ENCODE data around the gene SDC1. TPM values are rescaled to one million over a fixed set of nuclear protein-coding genes. Genes with fewer than 3 reads are reported as not detected.
A peak's percentile ranks its signal among the peaks of the same experiment; 100 is the strongest.

The SDC1 gene
- total RNA-seq, 3 donors from 2014 or later, result 65.3 to 170 (median 162) TPM

DNA sequence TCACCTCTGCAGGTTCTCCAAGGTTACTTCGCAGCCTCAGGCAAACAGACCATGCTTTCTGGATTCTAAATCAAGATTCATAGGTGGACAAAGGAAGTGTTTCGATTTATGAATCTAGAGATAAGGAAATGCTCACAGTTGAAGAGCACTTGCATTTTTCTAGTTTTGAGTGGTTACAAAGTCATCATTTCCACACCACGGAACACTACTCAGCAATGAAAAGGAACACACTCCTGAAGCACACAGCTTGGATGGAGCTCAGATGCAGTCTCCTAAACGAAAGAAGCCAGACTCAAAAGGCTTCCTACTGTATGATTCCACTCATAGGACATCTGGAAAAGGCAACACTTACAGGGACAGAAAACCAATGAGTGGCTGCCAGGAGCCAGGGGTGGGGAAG, 31.7 kb downstream of the SDC1 start:
- Histone ChIP-seq H3K4me1 (ENCODE audit: low read depth) (peaks cover 20% of the 10 kb centered on the region), H3K4me3 (no peak overlapping the region), H3K9me3 (no peaks in the 10 kb centered on the region), H3K36me3 (ENCODE audit: low read depth) (no peaks in the 10 kb centered on the region)
- DNase-seq (no peak), ATAC-seq (no peak)
- intact Hi-C loops (cut with DNase I, micrococcal nuclease), result no loop called here
- TF ChIP-seq, protein P1, sequence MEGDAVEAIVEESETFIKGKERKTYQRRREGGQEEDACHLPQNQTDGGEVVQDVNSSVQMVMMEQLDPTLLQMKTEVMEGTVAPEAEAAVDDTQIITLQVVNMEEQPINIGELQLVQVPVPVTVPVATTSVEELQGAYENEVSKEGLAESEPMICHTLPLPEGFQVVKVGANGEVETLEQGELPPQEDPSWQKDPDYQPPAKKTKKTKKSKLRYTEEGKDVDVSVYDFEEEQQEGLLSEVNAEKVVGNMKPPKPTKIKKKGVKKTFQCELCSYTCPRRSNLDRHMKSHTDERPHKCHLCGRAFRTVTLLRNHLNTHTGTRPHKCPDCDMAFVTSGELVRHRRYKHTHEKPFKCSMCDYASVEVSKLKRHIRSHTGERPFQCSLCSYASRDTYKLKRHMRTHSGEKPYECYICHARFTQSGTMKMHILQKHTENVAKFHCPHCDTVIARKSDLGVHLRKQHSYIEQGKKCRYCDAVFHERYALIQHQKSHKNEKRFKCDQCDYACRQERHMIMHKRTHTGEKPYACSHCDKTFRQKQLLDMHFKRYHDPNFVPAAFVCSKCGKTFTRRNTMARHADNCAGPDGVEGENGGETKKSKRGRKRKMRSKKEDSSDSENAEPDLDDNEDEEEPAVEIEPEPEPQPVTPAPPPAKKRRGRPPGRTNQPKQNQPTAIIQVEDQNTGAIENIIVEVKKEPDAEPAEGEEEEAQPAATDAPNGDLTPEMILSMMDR (IDR thresholded peaks at IDR 0.05), result no peak

DNA sequence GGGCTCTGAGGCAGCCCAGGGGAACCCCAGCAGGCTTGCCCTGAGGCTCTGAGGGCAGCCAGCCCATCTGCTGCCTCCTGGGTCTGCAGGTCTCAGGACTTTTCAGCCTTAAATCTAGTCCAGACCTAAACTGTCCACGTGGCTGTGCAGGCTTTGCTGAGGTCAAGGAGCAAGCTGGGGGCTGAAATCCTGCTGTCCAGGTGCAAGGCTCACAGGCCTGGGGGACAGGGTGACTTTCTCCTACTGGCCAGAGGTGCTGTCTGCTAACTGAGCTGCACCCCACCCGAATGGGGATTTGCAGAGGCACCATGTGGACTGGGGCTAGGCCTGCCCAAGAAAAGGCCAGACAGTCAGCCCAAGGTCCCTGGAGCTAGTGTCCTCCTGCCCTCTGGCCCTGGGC, 32.1 kb downstream of the SDC1 start:
- no peak overlapping the region for H3K4me3 ChIP-seq
- intact Hi-C loops (cut with DNase I, micrococcal nuclease), result no loop called here
- no peaks in the 10 kb centered on the region for H3K36me3 ChIP-seq (ENCODE audit: low read depth)
- H3K9me3 ChIP-seq, result no peaks in the 10 kb centered on the region
- no peak for ATAC-seq
- no peak for DNase-seq
- TF ChIP-seq, protein P1 (IDR thresholded peaks at IDR 0.05), result no peak
- peaks cover 16% of the 10 kb centered on the region for H3K4me1 ChIP-seq (ENCODE audit: low read depth)

DNA sequence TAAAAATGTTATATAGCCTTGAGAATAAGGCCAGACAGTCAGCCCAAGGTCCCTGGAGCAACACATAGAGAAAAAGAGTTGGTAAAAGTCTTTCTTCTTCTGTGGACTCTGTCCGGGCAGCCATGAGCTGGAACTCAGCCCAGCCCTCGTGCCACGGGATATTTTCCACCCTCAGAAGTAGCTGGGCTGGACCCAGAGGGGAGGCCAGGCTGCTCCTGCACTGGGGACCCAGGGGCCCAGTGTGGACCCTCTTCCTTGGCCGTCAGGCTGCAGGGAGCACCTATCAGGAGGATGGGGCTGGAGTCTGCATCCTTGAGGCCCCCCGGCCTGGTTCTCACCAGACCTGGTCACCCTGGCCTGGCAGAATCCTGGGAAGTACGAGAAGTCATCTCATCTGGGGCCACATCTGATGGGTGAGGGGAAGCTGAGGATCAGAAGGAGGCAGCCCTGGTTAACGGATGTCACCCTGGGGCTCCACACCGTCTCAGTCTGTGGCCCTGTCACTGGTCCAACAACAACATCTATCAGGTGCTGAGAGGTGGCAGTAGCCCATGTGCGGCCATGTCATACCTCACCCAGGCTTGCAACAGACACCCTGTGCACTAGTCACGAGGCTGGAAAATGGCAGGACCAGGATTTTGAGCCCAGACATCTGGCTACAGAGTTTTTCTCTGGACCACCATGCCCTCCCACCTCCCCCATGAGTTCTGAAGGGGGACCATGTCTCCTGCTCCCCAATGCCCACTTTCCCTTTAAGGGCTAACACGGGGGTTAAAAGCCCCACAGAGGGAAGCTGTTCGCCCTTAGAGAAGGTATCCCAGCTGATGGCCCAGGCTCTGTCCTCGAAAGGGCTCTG, 33.0 kb downstream of the SDC1 start:
- ATAC-seq (no peak), DNase-seq (peak in 1 of 3 donors; percentile 45)
- TF ChIP-seq, protein P1 (IDR thresholded peaks at IDR 0.05), result no peak
- H3K9me3 ChIP-seq, result no peaks in the 10 kb centered on the region
- no peak overlapping the region for H3K4me3 ChIP-seq
- H3K4me1 ChIP-seq (ENCODE audit: low read depth), result peaks cover 10% of the 10 kb centered on the region
- intact Hi-C loops (cut with DNase I, micrococcal nuclease), result no loop called here
- H3K36me3 ChIP-seq (ENCODE audit: low read depth), result no peaks in the 10 kb centered on the region

DNA sequence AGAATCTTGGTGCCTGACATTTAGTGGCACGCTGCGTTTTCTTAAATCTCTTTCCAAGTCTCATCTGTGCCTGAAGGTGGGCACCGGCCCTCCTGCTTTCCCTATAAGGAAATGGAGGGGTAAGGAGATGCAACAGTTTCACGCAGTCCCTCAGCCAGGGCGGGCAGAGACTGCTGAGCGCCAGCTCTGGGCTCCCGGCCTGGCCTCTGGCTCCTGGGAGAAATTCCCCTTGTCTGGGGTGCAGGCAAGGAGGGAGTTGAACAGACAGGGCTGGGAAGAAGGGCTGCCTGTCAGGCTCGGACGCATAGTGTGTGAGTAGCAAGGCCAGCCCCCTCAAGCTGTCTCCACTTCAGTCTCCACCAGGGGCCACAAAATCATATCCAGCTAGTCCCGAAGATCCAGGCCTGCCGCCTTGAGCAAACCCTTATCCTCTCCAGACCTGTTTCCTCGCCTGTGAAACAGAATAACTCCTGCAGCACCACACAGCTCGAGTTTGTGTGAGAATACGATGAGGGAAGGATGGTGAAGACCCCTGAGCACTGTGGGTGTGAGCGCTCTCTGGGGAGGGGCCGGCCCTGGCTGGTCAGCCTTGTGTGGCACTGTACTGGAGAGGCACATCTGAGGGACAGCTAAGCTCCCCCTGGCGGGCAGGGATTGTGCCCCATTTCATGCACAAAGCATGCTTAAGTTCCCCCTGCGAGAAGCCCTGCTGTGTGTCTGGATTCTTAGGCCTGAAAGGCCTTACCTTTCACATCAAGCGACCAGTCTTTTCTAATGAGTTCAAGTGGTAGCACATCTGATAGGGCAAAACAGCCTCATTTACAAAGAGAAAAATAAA, 33.8 kb downstream of the SDC1 start:
- H3K9me3 ChIP-seq, result no peaks in the 10 kb centered on the region
- no peaks in the 10 kb centered on the region for H3K36me3 ChIP-seq (ENCODE audit: low read depth)
- DNase-seq (peak in 1 of 3 donors; percentile 85), ATAC-seq (peak; percentile 19)
- intact Hi-C loops (cut with DNase I, micrococcal nuclease), result no loop called here
- TF ChIP-seq, protein P1 (IDR thresholded peaks at IDR 0.05), result no peak
- no peak overlapping the region for H3K4me3 ChIP-seq
- H3K4me1 ChIP-seq (ENCODE audit: low read depth), result peaks cover 13% of the 10 kb centered on the region

DNA sequence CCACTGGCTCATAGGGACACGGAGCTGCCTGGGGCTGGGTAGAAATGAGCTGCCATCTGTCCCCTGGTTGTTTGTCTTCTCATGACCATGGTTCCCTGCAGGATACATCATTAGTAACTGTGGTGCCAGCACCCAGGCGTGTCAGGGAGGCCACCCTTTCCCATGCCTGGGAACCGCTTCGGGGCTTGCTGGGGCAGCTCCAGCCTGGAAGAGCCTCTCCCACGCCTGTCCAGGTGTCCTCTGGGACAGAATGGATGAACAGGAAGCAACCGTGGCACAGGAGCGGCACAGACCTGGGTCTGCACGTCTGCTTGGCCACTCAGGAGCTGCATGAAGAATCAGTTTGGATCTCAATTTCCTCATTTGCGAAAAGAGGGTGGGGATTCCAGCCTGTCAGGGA, 34.8 kb downstream of the SDC1 start:
- Histone ChIP-seq H3K36me3 (ENCODE audit: low read depth) (no peaks in the 10 kb centered on the region), H3K4me1 (ENCODE audit: low read depth) (peaks cover 19% of the 10 kb centered on the region), H3K4me3 (no peak overlapping the region), H3K9me3 (no peaks in the 10 kb centered on the region)
- DNase-seq (peak in 1 of 3 donors; percentile 47), ATAC-seq (peak; percentile 3)
- intact Hi-C loops (cut with DNase I, micrococcal nuclease), result no loop called here
- TF ChIP-seq, protein P1 (IDR thresholded peaks at IDR 0.05), result no peak

All from mucosa of descending colon (tissue), 3 donors.